ENCODE results near the gene ALDH5A1.

ALDH5A1 gene

GRCh38 chr6:24551139-24551538, 56.4 kb downstream of the ALDH5A1 start:
- TF ChIP-seq, protein P1, sequence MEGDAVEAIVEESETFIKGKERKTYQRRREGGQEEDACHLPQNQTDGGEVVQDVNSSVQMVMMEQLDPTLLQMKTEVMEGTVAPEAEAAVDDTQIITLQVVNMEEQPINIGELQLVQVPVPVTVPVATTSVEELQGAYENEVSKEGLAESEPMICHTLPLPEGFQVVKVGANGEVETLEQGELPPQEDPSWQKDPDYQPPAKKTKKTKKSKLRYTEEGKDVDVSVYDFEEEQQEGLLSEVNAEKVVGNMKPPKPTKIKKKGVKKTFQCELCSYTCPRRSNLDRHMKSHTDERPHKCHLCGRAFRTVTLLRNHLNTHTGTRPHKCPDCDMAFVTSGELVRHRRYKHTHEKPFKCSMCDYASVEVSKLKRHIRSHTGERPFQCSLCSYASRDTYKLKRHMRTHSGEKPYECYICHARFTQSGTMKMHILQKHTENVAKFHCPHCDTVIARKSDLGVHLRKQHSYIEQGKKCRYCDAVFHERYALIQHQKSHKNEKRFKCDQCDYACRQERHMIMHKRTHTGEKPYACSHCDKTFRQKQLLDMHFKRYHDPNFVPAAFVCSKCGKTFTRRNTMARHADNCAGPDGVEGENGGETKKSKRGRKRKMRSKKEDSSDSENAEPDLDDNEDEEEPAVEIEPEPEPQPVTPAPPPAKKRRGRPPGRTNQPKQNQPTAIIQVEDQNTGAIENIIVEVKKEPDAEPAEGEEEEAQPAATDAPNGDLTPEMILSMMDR (conservative IDR thresholded peaks at IDR 0.05), result no peak
- H3K27ac ChIP-seq, result no peak overlapping the region

DNA sequence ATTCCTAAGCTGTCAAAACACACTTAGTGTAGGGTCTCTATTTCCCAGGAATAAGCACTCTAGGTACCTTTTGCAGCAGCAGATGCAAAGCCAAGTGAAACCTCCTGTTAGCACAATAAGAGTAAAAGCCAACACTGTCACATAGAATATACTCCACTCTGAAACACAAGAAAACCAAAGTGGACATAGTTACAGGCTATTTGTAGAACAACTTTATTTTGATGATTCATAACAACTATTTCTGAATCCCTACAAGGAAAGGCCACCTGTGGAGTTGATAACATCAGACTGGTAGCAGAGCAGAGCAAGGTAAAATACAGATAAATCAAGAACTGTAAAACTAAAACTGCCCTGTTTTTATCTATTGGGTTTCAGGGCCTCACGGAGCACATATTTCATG, 59.7 kb downstream of the ALDH5A1 start:
- H3K27ac ChIP-seq, result no peak overlapping the region
- TF ChIP-seq, protein P1 (conservative IDR thresholded peaks at IDR 0.05), result no peak

GRCh38 chr6:24558516-24558915, 63.7 kb downstream of the ALDH5A1 start:
- H3K27ac ChIP-seq, result no peak overlapping the region
- TF ChIP-seq, protein P1 (conservative IDR thresholded peaks at IDR 0.05), result no peak

DNA sequence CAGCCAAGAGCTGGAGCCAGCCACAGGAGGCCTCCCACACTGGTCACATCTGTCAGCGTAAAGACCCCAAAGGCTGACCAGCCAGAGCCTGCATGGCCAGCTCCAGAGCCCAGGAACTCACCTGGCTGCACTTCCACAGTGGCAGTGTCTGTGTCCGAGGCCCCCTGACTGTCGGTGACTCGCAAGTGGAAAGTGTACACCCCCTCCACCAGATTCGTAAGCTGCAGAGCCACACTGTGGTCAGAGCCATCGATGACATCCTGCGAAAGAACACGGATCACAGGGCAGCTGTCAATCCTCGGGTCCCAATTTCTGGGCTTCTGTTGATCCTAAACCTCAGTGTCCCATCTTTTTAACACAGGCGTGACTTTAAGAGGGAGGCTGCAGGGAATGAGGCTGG, 69.3 kb downstream of the ALDH5A1 start:
- TF ChIP-seq, protein P1 (conservative IDR thresholded peaks at IDR 0.05), result no peak
- no peak overlapping the region for H3K27ac ChIP-seq

DNA sequence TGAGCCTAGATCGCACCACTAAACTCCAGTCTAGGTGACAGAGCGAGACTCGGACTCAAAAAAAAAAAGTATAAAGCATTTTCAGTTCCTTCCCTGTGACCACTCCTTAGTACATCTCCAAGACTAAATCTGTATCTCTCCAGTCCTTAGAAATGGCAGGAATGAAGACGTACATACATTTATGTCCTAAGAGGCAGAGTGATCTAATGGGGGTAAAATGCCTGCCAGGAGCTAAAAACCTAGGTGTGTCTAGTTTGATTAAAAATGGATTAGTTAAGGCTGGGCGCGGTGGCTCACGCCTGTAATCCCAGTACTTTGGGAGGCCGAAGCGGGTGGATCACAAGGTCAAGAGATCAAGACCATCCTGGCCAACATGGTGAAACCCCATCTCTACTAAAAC, 70.4 kb downstream of the ALDH5A1 start:
- TF ChIP-seq, protein P1 (conservative IDR thresholded peaks at IDR 0.05), result no peak
- H3K27ac ChIP-seq, result no peak overlapping the region

DNA sequence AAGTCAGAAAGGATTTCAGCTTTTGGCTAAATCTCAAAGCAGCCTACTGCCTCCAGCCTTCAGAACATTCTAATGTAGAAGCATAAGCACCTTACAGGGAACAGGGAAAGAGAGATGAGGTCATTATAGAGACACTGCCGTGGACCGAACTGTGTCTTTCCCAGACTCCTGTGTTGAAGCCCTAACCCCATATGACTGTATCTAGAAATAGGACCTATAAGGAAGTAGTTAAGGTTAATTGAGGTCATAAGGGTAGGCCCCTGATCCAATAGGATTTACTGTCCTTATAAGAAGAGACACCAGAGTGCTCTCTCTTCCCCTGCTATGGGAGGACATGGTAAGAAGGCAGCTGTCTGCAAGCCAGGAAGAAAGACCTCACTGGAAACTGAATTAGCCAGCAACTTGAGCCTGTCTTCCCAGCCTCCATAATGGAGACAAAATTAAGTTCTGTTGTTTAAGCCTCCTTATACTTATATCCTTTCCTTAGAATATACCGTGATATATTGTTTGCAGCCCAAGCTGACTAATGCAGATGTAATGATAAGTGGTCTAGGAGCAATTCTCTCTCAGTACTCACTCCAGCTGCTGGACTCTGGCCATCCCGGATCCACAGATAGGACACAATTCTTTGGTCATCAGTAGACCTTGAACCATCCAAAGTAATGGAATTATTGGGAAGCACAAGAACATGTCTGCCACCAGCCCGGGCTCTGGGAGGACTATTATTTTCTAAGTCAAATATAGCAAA, 71.4 kb downstream of the ALDH5A1 start:
- H3K27ac ChIP-seq, result no peak overlapping the region
- TF ChIP-seq, protein P1 (conservative IDR thresholded peaks at IDR 0.05), result no peak

DNA sequence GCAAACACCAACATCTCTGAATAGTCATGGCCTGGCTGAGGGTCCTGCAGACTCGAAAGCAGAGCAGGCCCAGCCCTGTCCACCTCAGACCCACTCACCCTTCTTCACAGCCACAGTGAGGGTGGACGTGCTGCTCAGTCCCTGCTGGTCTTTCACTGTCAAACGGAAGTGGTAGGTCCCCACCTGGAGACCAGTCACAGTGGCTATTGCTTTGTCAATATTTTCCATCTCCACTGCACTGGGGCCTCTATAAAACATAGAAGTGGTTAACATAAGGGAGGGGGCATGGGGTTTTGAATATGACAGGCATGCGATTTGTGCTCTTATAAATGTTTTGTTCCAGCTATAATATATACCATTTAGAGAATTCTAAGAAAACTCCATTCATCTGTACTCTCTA, 73.9 kb downstream of the ALDH5A1 start:
- no peak overlapping the region for H3K27ac ChIP-seq
- TF ChIP-seq, protein P1 (conservative IDR thresholded peaks at IDR 0.05), result no peak

Measured in VCaP (cell line).